Erythroblast (primary cell): Measurements from ENCODE around the gene SPATA18.

Experiments
- GATA1 ChIP-seq: IDR thresholded peaks from 2 replicates; pipeline ENCODE4 v1.6.1; 2011; ENCODE audit warnings: low read depth, mild to moderate bottlenecking, control low read depth, low read length, moderate library complexity
- POLR2A ChIP-seq: IDR thresholded peaks from 2 replicates; pipeline ENCODE4 v1.6.1; 2011; ENCODE audit warnings: mild to moderate bottlenecking, low read length

GRCh38 chr4:52015366-52015765 lies 35.7 kb upstream of the SPATA18 start:
- no peak for TF ChIP-seq POLR2A
- no peak for TF ChIP-seq GATA1
